GM19351 (cell line): Measurements from ENCODE around the gene AJAP1.

Experiments
- ATAC-seq: cut with Tn5 transposase; IDR thresholded peaks from one replicate; pipeline ENCODE4 v1.9.1; 2021; ENCODE audit warnings: mild to moderate bottlenecking, moderate library complexity; ENCODE audit not compliant: unreplicated experiment

AJAP1 gene

DNA sequence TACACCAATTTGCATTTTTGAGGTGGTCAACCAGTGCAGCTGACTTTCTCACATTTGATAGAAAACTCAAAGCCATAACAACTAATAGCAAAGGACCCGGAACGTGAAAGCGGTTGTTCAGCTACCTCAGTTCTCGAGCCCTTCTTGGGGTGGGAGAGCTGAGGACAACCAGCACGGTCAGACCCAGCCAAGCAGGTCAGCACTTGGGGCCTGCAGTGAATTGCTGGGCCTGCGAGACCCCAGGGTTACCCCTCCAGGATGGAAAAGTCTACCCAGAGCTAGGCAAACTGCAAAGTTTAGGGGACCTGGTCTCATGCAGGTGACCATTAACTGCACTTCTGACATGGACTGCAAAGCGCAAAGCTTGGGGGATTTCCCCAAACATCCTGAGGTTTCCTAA is 23.8 kb upstream of the AJAP1 start:
- no peak for ATAC-seq

DNA sequence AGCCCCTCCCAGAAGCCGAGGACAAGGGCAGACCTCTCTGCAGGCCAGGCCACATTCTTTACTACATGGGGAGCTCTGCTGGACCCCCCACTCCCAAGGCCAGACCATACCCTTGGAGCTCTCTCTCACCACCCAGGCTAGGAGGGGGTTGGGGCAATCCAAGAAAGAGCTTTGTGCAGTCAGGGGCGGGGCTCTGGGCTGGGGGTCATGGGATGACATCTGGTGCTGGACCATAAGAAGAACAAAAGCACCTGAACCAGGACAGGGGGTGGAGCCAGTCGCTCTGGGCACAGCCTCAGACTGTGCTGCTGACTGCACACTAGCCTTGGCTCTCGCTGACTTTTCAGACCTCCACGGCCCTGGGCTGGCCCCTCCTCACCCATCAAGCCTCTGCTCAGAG is 23.1 kb upstream of the AJAP1 start:
- ATAC-seq = no peak

DNA sequence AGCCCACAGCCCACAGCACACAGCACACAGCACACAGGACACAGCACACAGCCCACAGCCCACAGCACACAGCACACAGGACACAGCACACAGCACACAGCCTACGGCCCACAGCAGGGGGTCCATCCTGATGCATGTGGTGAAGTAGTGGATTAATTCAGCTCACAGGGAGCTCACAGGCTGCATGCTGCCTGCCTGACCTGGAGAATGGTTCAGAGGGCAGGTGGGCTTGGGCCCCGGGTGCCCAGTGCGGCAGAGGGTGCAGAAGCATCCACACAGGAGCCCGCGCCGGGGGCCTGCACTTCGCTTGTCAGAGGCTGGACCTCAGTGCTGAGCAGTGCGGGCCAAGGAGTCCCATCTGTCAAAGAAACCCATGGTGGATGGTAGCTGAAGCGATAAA is 21.1 kb upstream of the AJAP1 start:
- ATAC-seq = no peak

- no peak for ATAC-seq
These were observed 20.1 kb upstream of the AJAP1 start for GRCh38 chr1:4634156-4634792.

GRCh38 chr1:4634793-4635406 is 19.5 kb upstream of the AJAP1 start:
- no peak for ATAC-seq

DNA sequence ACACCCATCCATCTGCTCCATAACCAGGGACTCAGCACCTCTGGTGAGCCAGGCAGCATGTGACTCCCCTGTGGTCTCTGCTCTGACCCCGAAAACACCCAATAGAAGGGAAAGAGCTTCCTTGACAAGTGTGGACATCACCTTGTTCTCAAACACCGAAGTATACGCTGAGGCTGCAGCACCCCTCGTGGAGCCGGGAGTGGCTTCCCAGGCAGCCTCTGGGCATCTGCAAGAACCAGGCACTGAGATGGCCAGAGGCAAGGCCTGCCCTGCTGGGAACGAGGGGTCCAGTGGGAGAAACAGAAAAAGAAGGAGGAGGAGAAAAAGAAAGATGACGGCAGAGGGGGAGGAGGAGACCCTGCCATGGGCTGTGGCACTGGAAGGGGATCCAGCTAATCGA is 18.2 kb upstream of the AJAP1 start:
- no peak for ATAC-seq

DNA sequence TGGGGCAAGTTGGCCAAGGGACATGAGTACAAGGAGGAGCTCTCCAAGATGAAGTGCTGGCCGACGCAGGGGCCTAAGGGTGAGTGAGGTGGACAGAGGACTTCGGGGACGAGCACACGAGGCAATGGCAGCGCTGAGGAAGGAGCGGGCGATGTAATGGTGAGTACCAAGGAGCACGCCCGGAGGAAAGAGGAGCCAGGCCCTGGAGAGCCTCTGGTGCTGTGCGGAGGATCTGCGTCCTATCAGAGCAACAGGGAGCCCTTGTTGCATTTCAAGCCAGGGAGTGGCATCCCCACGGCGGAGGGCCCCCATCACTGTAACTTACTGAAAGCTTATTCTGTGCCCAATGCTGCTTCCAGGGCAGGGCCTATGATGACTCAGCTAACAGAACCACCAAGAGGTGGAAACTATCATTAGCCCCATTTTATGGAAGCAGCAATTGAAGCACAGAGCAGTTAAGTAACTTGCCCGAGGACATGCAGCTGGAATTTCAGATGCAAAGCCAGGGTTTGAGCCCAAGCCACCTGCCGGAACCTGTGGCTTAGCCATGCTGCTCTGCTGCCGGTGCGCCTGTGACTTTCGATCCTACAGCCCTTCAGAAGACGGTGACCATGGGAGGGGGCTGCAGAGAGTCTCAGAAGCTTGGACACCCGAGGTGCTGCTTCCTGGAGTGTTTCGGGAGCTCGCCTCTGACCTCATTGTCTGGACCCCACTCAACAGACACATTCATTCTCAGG is 17.6 kb upstream of the AJAP1 start:
- no peak for ATAC-seq

DNA sequence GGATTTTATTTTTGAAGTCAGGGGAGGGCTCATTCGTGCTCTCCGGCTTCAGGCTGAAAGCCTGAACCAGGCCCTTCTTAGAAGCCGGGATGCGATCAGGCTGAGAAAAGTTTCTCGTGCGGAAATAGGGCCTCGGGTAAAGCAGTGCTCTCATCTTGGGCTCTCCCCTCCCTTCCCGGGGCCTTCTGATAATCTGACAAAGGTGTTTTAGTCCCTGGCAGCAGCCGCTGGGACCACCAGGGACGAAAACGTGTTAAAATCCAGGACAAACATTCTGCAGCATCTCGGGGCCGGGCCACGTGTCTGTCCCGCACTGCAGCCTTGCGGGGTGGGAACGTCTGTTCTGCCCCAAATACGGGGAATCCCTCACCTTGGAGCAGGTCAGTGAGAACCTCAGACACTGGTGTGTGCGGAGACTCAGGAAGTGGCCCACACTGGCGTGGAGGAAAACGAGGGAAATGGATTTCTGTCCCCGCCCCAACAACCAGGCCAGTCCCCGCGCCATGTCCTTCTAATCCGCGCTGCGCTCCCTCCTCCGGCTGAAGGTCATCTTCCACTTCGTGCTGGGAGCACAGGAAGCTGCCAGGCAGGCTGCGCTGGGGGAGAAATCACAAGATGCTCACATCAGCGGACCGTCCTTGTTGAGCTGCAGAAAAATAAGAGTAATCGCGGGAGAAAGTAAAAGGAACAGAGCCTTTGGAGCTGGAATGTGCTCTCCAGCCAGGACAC is 16.6 kb upstream of the AJAP1 start:
- ATAC-seq = no peak

DNA sequence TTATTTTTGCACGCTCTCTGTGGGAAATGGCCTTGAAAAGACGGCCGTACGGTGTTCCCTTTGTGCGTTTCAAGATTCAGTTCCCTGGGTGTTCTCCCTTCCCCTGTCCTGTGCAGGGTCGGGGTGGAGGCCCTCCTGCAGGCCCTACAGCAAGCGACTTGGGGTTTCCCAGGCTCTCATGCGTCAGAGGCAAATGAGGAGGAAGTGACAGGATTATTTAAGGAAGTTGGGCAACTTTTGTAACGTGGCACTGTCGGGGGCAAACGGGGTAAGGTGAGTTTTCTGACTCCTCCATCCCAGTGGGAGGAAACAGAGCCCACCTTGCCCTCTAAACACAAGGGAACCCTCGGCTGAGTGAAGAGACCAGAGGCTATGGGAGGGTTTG is 16.1 kb upstream of the AJAP1 start:
- ATAC-seq = no peak

DNA sequence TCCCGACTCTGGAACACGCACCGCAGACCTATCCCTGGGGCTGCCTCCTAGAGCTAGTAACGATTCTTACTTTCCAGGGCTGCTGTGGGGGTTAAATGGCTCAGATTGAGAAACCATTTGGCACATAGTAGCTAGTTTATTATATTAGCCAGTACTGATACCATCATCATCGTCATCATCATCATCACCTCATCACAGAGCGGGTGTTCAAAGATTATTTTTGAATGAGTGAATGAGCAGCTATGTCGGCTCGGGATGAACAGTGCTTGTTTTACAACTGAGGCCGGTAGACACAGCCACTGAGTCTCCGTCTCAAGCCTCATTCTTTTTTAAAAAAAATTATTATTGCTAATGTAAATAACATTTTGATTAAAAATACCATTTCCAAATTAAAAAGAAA is 13.5 kb upstream of the AJAP1 start:
- ATAC-seq = no peak

DNA sequence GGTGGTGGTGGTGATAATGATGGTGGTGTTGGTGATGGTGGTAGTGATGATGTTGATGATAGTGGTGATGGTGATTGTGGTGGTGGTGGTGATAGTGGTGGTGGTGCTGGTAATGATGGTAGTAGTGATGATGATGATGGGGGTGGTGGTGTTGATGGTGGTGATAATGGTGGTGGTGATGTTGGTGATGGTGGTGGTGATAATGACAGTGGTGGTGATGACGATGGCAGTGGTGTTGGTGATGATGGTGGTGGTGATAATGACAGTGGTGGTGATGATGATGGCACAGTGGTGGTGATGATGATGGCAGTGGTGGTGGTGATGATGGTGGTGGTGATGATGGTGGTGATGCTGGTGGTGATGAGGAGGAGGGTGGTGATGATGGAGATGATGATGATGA is 7.0 kb upstream of the AJAP1 start:
- no peak for ATAC-seq

DNA sequence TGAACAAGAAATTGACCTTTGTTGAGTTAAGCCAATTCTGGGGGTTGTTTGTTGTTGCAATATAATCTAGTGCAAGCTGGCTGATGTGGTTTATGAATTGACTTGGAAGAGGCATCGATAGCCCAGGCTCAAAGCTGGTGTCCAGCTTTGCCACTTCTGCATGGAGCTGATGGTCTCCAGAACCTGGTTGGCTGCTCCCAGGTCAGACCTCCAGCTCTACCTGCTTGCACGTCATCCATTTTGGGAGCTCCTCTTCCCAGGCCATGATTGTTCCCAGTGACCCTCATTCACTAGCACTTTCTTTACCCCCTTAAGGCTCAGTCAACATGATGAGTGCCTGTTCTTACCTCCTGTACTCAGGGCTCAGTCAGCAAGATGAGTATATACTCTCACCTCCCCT is 5.8 kb upstream of the AJAP1 start:
- ATAC-seq = no peak

DNA sequence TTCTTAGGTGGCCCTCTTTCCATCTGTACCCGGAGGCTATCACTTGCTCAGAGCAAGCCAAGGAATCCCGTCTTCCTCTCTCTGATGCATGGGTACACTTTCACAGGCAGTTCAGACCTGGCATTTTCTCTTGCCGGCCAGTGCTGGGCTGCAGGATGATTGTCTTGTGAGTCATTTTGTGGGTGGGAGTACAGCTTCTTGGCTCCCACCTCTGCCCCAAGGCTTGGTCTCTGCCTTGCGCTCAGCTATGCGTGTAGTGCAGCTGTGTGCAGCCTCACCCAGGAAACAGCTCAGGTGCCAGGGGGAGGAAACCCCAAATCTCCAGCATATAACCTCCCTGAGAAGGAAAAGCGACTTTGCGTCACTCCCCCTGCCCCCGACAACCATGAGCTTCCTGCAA is 3.9 kb upstream of the AJAP1 start:
- ATAC-seq = no peak

GRCh38 chr1:4650981-4651380 is 3.4 kb upstream of the AJAP1 start:
- ATAC-seq = no peak

GRCh38 chr1:4652631-4653327 is 1.6 kb upstream of the AJAP1 start:
- ATAC-seq = no peak

GRCh38 chr1:4653328-4653660 is 1.1 kb upstream of the AJAP1 start:
- ATAC-seq = no peak

- ATAC-seq = no peak
These were observed 610 bp downstream of the AJAP1 start for GRCh38 chr1:4654764-4655673.

- ATAC-seq = no peak
These were observed 1.5 kb downstream of the AJAP1 start for GRCh38 chr1:4655674-4656532.

GRCh38 chr1:4656533-4657140 is 2.2 kb downstream of the AJAP1 start:
- no peak for ATAC-seq
